Kidney epithelial cell (primary cell): ENCODE measurements around the gene SCARF2. TPM values are rescaled to one million over a fixed set of nuclear protein-coding genes. Genes with fewer than 3 reads are reported as not detected.

Source experiments
- DNase-seq: peaks from one replicate; pipeline ENCODE4 v3.0.0-alpha.2; 2010; ENCODE audit warnings: low read depth
- H3K27me3 ChIP-seq: 2 replicates; pipeline ENCODE4 v1.6.0; 2011; ENCODE audit warnings: low read length; ENCODE audit not compliant: control insufficient read depth, insufficient read depth
- H3K36me3 ChIP-seq: 2 replicates; pipeline ENCODE4 v1.5.1; 2011; ENCODE audit warnings: low read length; ENCODE audit not compliant: control insufficient read depth, insufficient read depth
- H3K4me3 ChIP-seq: 2 replicates; pipeline ENCODE4 v1.5.1; 2011; ENCODE audit warnings: low read depth, mild to moderate bottlenecking, control low read depth, low read length
- total RNA-seq: library from RNA; depleted of rRNA; stranded (reverse); fragments of >200 nt; gene quantifications from 2 replicates; pipeline ENCODE4 v1.2.3, GENCODE V29; 2015
- TF ChIP-seq, protein P1 (sequence below): IDR thresholded peaks from 2 replicates; pipeline ENCODE4 v1.5.1; 2011; ENCODE audit warnings: mild to moderate bottlenecking, moderate library complexity, low read length, control low read depth, inconsistent platforms; ENCODE audit not compliant: insufficient read depth, poor library complexity, severe bottlenecking

Gene SCARF2
- total RNA-seq, 1 donor from 2014 or later: 33.6 TPM

DNA sequence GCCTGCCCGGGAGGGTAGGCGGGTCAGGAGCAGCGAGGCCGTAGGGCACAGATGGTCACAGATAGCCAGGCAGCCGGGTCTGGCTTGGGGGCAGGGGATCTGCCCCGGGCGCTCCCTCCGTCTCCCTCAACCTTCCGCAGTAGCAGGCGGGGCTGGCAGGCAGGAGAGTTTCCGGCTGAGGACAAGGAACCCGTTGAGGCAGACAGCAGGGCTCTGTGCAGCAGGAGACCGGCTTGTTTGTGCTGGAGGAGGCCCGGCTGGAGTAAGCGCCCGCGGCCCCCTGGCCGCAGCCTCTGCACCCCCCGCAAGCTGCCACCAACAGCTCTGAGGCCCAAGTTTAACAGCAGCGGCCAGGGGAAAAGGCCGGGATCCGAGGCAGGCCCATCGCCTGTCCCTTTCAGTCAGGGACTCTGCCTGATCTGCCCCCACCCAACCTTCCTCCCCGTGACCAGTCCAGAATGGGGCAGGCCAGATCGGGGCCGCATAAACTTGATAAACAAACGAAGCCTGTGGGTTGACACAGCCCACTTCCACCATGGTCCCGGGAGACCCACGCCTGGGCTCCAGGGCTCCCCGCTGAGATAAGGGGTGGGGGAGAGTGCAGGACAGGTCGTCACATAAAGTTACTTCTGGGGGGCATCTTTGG lies 13.6 kb downstream of the SCARF2 start:
- no peak for DNase-seq
- Histone ChIP-seq H3K36me3 (no peaks in the 10 kb centered on the region), H3K4me3 (no peak overlapping the region), H3K27me3 (peaks cover 17% of the 10 kb centered on the region)
- TF ChIP-seq, protein P1, sequence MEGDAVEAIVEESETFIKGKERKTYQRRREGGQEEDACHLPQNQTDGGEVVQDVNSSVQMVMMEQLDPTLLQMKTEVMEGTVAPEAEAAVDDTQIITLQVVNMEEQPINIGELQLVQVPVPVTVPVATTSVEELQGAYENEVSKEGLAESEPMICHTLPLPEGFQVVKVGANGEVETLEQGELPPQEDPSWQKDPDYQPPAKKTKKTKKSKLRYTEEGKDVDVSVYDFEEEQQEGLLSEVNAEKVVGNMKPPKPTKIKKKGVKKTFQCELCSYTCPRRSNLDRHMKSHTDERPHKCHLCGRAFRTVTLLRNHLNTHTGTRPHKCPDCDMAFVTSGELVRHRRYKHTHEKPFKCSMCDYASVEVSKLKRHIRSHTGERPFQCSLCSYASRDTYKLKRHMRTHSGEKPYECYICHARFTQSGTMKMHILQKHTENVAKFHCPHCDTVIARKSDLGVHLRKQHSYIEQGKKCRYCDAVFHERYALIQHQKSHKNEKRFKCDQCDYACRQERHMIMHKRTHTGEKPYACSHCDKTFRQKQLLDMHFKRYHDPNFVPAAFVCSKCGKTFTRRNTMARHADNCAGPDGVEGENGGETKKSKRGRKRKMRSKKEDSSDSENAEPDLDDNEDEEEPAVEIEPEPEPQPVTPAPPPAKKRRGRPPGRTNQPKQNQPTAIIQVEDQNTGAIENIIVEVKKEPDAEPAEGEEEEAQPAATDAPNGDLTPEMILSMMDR: no peak

DNA sequence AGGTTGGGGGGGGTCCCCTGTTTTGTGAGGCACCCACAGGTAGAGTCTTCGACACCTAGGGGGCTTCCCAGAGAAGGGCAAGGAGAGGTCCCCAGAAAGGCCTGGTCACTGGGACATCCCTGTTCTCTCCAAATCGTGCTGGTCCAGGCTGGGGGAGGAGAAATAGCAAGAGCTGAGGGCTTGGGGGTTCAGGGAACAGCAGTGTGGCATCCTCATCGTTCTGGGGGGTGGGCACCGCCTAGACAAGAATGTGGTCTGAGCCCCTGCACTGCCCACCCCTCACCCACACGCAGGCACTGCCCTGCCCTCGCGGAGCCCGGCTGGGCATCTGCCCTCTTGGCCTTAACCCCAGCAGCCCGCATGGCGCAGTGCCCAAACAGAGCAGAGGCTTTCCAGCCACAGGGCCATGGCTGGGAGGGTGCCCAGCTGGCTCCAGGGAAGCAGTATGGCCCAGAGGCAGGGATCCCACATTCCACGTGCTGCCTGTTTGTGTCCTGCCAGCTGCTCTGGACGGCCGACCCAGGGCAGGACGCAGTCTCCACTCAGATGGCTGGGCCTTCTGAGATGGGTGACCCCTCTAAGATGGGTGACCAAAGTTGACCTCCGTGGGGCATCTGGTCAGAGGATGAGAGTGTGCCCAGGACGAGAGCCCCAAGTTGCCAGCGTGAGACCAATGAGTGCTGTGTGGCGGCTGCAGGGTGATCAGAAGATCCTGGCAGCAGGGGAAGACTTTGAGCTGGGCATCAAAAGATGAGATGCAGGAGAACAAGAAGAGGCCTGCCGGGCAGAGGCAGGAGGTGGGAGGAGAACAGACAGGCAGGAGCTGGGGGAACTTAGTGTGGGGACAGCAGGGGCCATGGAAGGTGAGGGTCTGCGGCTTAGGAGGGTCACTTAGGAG lies 14.4 kb downstream of the SCARF2 start:
- H3K27me3 ChIP-seq: peaks cover 17% of the 10 kb centered on the region

DNA sequence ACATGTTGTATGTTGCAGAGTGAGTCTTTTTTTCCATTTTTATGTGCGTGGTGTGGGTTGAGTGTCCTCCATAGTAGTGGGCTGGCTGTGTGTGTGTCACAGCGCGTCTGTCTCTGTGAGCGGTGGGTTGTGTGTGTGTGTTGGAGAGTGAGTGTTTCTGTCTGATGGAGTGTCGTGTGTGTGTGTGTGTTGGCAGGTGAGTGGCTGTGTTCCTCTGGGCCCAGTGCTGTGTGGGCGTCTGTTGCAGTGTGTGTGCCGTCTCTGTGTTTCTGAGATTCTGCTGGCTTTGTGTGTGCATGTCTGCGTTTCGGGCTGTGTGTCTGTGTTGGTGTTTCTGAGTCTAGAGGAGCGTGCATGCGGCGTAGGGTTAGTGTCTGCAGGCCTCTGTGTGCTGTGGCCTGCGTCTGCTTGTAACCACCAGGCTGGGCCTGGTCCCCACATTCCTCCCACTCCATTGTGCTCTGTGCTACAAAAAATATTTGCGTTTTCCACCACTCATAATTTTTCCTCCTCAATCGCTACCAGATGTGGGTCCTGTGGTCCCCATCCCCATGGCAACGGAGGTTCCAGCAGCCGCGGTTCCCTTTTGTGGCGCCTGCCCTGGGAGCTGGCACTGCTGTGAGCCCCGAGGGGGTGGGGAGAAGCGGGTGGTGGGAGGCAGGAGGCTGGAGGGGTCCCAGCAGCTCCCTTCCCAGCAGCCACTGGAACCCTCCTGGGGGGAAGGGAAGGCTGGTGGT lies 15.2 kb downstream of the SCARF2 start:
- DNase-seq: no peak

More for the DNA sequence above, 14.4 kb downstream of the SCARF2 start:
- TF ChIP-seq, protein P1: no peak
- DNase-seq: no peak
- Histone ChIP-seq H3K36me3 (no peaks in the 10 kb centered on the region), H3K4me3 (no peak overlapping the region)

DNA sequence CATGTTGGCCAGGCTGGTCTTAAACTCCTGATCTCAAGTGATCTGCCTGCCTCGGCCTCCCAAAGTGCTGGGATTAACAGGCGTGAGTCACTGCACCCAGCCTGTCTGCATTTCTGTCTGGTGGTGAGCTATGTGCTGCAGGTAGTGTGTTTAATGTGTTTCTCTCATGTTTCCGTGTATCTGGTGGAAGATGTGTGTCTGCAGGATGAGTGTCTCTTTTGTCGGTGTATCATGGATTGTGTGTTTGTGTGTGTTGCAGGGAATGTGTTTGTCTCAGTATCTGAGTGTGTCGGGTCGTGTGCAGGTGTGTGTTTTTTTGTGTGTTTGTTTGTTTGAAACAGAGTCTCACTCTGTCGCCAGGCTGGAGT lies 16.1 kb downstream of the SCARF2 start:
- TF ChIP-seq, protein P1: no peak
- DNase-seq: no peak

More for the DNA sequence above, 15.2 kb downstream of the SCARF2 start:
- Histone ChIP-seq H3K27me3 (peaks cover 17% of the 10 kb centered on the region), H3K4me3 (no peak overlapping the region), H3K36me3 (no peaks in the 10 kb centered on the region)
- TF ChIP-seq, protein P1: no peak

DNA sequence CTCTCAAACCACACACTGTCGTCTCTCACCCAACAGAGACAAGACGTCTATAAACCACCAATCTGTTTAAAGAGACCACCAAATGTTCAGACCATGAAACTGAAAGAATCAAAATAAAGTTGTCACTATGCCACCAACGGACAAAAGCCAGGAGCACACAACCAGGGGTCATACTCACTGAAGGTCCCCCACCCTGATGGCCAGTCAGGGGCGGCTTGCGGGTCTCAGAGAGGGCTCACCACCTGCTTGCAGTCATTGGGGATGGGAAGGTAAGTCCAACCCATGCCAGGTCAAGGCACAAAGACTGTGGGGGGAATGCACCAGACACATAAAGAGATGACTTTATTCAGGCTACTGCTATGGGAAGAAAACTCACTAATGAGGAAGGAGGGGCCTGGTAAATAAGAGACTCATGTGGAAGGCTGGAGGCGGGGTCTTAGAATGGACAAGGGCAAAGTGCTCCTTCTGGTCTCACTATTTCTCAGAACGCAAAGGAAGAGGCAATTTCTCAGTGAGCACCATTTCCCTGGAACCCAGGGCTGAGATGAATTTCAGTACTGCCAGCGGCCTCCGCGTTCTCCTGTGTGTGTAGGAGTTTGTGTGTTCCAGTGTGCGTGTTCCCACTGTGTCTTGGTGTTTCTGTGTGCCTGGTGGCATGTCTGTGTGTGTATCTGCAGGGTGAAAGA lies 17.3 kb downstream of the SCARF2 start:
- DNase-seq: no peak
- no peak overlapping the region for H3K4me3 ChIP-seq
- H3K36me3 ChIP-seq: no peaks in the 10 kb centered on the region
- H3K27me3 ChIP-seq: peaks cover 7% of the 10 kb centered on the region
- TF ChIP-seq, protein P1: no peak

More for the DNA sequence above, 16.1 kb downstream of the SCARF2 start:
- H3K4me3 ChIP-seq: no peak overlapping the region
- peaks cover 13% of the 10 kb centered on the region for H3K27me3 ChIP-seq
- no peaks in the 10 kb centered on the region for H3K36me3 ChIP-seq
